Measurements from ENCODE around the gene HAGH. TPM values are rescaled to one million over a fixed set of nuclear protein-coding genes. Genes with fewer than 3 reads are reported as not detected.
A peak's percentile ranks its signal among the peaks of the same experiment; 100 is the strongest.

HAGH gene
- total RNA-seq, 1 experiment from 2014 or later = 48.1 TPM

DNA sequence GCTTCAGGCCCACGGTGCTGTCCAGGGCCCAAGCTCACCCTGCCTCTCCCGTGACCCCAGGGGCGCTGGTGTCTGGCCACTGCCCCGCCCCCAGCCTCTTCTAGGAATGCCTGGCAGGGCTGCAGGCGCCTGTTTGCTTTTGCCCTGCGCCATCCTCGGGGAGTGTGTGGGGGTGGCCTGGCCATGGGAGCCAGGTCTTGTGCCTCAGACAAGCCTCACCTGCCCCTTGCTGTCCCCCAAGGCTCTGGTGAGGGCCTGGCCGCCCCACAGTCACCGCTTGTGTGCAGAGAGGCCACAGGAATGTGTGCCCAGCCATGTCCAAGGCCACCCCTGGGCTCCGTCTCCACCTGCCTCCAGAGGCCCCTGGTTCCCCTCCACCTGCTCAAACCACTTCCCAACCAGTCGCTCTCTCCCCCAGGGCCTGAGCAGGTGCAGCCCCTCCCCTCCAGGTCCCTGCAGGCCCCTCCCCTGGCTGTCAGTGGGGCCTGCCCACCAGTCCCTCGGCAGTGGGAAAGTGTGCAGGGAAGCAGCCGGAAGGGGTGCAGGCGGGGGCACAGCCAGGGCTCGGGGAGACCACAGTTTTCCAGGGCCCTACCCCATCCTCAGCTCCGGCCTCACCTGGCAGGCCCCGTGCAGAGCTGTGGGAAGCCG is 32.3 kb downstream of the HAGH start:
- peak in 1 of 2 experiments; percentile 35 for DNase-seq
- Mint-ChIP-seq H3K4me3 (ENCODE audit: unreplicated experiment) (no peak overlapping the region), H3K4me1 (ENCODE audit: low read depth, unreplicated experiment) (no peaks in the 10 kb centered on the region), H3K36me3 (ENCODE audit: insufficient read depth, unreplicated experiment) (peaks cover under 1% of the 10 kb centered on the region), H3K27me3 (ENCODE audit: insufficient read depth, unreplicated experiment) (no peaks in the 10 kb centered on the region), H3K9me3 (ENCODE audit: unreplicated experiment) (no peaks in the 10 kb centered on the region), H3K27ac (ENCODE audit: unreplicated experiment) (no peak overlapping the region)
- H3K27me3 ChIP-seq (replicated peaks; ENCODE audit: control insufficient read depth, insufficient read depth, low read length) = no peaks in the 10 kb centered on the region
- intact Hi-C loops (cut with micrococcal nuclease; ENCODE audit: unreplicated experiment) = no loop called here
- no peak overlapping the region for H3K4me3 ChIP-seq (ENCODE audit: low read depth, low read length)
- no peaks in the 10 kb centered on the region for H3K36me3 ChIP-seq (ENCODE audit: control insufficient read depth, insufficient read depth, low read length)
- BruUV-seq (replicated peaks) = no TSS peak
- no peaks in the 10 kb centered on the region for H3K4me1 ChIP-seq
- H3K9me3 ChIP-seq = peaks cover 14% of the 10 kb centered on the region; the same call in 1 of the 2 replicates
- ChIA-PET POLR2A (no interaction called here), CTCF (interaction anchor here (2.1 kb wide), 1 partner anchor 12 kb away, joined by 5 read pairs; the partner anchor contains the start of genes NUBP2 and SPSB3)
- TF ChIP-seq, protein P1, sequence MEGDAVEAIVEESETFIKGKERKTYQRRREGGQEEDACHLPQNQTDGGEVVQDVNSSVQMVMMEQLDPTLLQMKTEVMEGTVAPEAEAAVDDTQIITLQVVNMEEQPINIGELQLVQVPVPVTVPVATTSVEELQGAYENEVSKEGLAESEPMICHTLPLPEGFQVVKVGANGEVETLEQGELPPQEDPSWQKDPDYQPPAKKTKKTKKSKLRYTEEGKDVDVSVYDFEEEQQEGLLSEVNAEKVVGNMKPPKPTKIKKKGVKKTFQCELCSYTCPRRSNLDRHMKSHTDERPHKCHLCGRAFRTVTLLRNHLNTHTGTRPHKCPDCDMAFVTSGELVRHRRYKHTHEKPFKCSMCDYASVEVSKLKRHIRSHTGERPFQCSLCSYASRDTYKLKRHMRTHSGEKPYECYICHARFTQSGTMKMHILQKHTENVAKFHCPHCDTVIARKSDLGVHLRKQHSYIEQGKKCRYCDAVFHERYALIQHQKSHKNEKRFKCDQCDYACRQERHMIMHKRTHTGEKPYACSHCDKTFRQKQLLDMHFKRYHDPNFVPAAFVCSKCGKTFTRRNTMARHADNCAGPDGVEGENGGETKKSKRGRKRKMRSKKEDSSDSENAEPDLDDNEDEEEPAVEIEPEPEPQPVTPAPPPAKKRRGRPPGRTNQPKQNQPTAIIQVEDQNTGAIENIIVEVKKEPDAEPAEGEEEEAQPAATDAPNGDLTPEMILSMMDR (IDR thresholded peaks at IDR 0.05; ENCODE audit: insufficient read depth in 1 of 2, low read depth in 1 of 2, low read length in 1 of 2, severe bottlenecking in 1 of 2, unreplicated experiment in 1 of 2) = no peak

DNA sequence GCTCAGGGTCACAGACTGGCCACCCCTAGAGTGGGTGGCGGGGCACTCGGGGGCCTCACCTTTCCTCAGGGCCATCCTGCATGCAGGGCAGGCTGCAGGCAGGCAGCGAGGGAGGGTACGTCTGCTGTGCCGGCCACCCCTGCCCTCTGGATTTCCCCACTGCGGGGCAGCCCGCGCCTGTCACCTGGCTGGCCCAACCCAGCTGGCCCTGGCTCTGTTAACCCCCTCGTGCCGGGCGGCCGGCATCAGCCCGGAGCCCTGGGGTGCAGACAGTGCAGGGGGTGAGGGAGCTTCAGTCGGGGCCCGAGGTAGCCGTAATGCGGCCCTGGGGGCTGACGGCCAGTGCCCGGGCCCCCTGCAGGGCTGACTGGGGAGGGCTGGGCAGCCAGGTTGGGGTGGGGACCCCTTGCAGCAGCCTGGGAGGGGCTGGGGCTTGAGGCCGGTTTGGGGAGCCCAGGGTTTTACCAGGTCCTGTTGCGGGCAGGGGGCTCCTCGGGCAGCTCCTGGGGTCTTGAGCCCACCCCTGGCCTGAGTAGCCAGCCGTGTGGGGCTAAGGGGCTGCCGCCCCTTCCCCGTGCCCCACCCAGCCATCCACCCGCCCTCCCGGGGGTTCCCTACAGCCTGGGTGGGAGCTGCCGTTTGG is 32.9 kb downstream of the HAGH start, which contains the start of gene IGFALS:
Gene IGFALS (minus strand): TSS at position 128 of the 643 bp plus-strand sequence. CDS start 53 bp downstream, at position 75.
- intact Hi-C loops (cut with micrococcal nuclease; ENCODE audit: unreplicated experiment) = no loop called here
- no TSS peak for BruUV-seq (replicated peaks)
- ChIA-PET CTCF (interaction anchor here (2.1 kb wide), 1 partner anchor 11 kb away, joined by 5 read pairs; the partner anchor contains the start of genes NUBP2 and SPSB3), POLR2A (no interaction called here)
- peaks cover 7% of the 10 kb centered on the region for H3K36me3 Mint-ChIP-seq (ENCODE audit: insufficient read depth, unreplicated experiment)
- DNase-seq = peak in 1 of 2 experiments; percentile 30
- H3K27me3 Mint-ChIP-seq (ENCODE audit: insufficient read depth, unreplicated experiment) = no peaks in the 10 kb centered on the region
- no peak within 1 kb of the TSS for H3K27ac Mint-ChIP-seq (ENCODE audit: unreplicated experiment)
- no peaks in the 10 kb centered on the region for H3K4me1 ChIP-seq
- H3K9me3 Mint-ChIP-seq (ENCODE audit: unreplicated experiment) = no peaks in the 10 kb centered on the region
- peaks cover 14% of the 10 kb centered on the region; the same call in 1 of the 2 replicates for H3K9me3 ChIP-seq
- no peaks in the 10 kb centered on the region for H3K36me3 ChIP-seq (ENCODE audit: control insufficient read depth, insufficient read depth, low read length)
- H3K4me1 Mint-ChIP-seq (ENCODE audit: low read depth, unreplicated experiment) = no peaks in the 10 kb centered on the region
- no peak within 1 kb of the TSS for H3K4me3 Mint-ChIP-seq (ENCODE audit: unreplicated experiment)
- TF ChIP-seq, protein P1 (IDR thresholded peaks at IDR 0.05; ENCODE audit: insufficient read depth in 1 of 2, low read depth in 1 of 2, low read length in 1 of 2, severe bottlenecking in 1 of 2, unreplicated experiment in 1 of 2) = no peak
- no peak within 1 kb of the TSS for H3K4me3 ChIP-seq (ENCODE audit: low read depth, low read length)
- no peaks in the 10 kb centered on the region for H3K27me3 ChIP-seq (replicated peaks; ENCODE audit: control insufficient read depth, insufficient read depth, low read length)

DNA sequence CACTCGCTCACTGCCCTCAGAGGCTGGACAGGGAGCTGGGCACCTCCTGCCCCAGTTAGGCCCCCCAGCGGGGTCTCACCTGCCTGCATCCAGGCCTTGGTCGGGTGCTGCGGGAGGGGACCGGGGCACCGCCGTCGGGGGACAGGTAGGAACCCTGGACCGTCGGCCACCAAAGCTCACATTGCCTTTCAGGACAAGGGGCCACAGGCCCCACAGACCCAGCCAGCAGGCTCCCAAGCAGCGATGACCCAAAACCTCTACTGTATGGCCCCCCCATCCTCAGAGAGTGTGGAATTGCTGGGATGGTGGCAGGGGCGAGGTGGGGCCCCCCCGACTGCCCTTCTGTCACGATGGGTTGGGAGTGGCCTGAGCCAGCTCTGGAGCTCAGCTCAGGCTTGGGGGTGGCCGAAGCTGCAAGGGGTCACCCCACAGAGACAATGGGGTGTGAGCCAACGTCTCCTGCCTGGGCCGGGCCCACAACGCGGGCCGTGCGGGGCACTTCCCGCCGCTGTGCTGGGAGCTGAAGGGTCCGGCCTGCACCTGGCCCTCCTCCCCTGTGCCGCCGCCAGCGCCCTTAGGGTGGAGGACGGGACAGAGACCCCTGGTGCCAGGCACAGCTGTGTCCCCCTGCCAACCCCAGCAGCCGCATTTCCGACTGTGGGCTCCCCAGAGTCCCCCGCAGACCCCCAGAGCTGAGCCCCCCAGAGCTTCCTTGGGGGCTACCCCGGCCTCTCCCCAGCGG is 33.6 kb downstream of the HAGH start:
- intact Hi-C loops (cut with micrococcal nuclease; ENCODE audit: unreplicated experiment) = no loop called here
- Mint-ChIP-seq H3K4me1 (ENCODE audit: low read depth, unreplicated experiment) (no peaks in the 10 kb centered on the region), H3K9me3 (ENCODE audit: unreplicated experiment) (no peaks in the 10 kb centered on the region), H3K27ac (ENCODE audit: unreplicated experiment) (no peak overlapping the region), H3K4me3 (ENCODE audit: unreplicated experiment) (no peak overlapping the region), H3K27me3 (ENCODE audit: insufficient read depth, unreplicated experiment) (no peaks in the 10 kb centered on the region), H3K36me3 (ENCODE audit: insufficient read depth, unreplicated experiment) (peaks cover 13% of the 10 kb centered on the region)
- ChIA-PET CTCF (interaction anchor here (2.1 kb wide), 1 partner anchor 10 kb away, joined by 5 read pairs; the partner anchor contains the start of genes NUBP2 and SPSB3), POLR2A (no interaction called here)
- Histone ChIP-seq H3K36me3 (ENCODE audit: control insufficient read depth, insufficient read depth, low read length) (no peaks in the 10 kb centered on the region), H3K9me3 (peaks cover 8% of the 10 kb centered on the region; the same call in 1 of the 2 replicates), H3K4me1 (no peaks in the 10 kb centered on the region), H3K4me3 (ENCODE audit: low read depth, low read length) (no peak overlapping the region), H3K27me3 (replicated peaks; ENCODE audit: control insufficient read depth, insufficient read depth, low read length) (no peaks in the 10 kb centered on the region)
- TF ChIP-seq, protein P1 (IDR thresholded peaks at IDR 0.05; ENCODE audit: insufficient read depth in 1 of 2, low read depth in 1 of 2, low read length in 1 of 2, severe bottlenecking in 1 of 2, unreplicated experiment in 1 of 2) = no peak
- BruUV-seq (replicated peaks) = no TSS peak
- no peak for DNase-seq

All from Caco-2 (cell line).